ENCODE measurements around the gene KBTBD3.
A peak's percentile ranks its signal among the peaks of the same experiment; 100 is the strongest.

The KBTBD3 gene

GRCh38 chr11:106076919-106077608 lies at the start of gene KBTBD3:
Gene KBTBD3 (minus strand): TSS chr11:106077347. CDS start chr11:106059097, 18,250 bp downstream.
- peak; percentile 94 to 96 for DNase-seq (ENCODE audit: low read depth in 2 of 2)

GRCh38 chr11:106121570-106122320 lies 44.6 kb upstream of the KBTBD3 start:
- DNase-seq (ENCODE audit: low read depth in 2 of 2) = no peak

GRCh38 chr11:106105986-106106385 lies 28.8 kb upstream of the KBTBD3 start:
- DNase-seq (ENCODE audit: low read depth in 2 of 2) = no peak

GRCh38 chr11:106101819-106102218 lies 24.7 kb upstream of the KBTBD3 start:
- DNase-seq (ENCODE audit: low read depth in 2 of 2) = no peak

- DNase-seq (ENCODE audit: low read depth in 2 of 2) = no peak
These were observed 24.2 kb upstream of the KBTBD3 start for GRCh38 chr11:106101370-106101769.

GRCh38 chr11:106098893-106099553 lies 21.9 kb upstream of the KBTBD3 start:
- no peak for DNase-seq (ENCODE audit: low read depth in 2 of 2)

- DNase-seq (ENCODE audit: low read depth in 2 of 2) = no peak
These were observed 15.3 kb upstream of the KBTBD3 start for GRCh38 chr11:106092446-106092845.

GRCh38 chr11:106091480-106092123 lies 14.5 kb upstream of the KBTBD3 start:
- no peak for DNase-seq (ENCODE audit: low read depth in 2 of 2)

- no peak for DNase-seq (ENCODE audit: low read depth in 2 of 2)
These were observed 11.7 kb upstream of the KBTBD3 start for GRCh38 chr11:106088896-106089295.

- DNase-seq (ENCODE audit: low read depth in 2 of 2) = no peak
These were observed 10.8 kb upstream of the KBTBD3 start for GRCh38 chr11:106087815-106088435.

- no peak for DNase-seq (ENCODE audit: low read depth in 2 of 2)
These were observed 9.7 kb upstream of the KBTBD3 start for GRCh38 chr11:106086850-106087249.

- DNase-seq (ENCODE audit: low read depth in 2 of 2) = no peak
These were observed 9.0 kb upstream of the KBTBD3 start for GRCh38 chr11:106086135-106086534.

GRCh38 chr11:106082096-106082495 lies 4.9 kb upstream of the KBTBD3 start:
- no peak for DNase-seq (ENCODE audit: low read depth in 2 of 2)

GRCh38 chr11:106077609-106078455 lies 685 bp upstream of the KBTBD3 start, which contains the start of gene AASDHPPT:
Gene AASDHPPT (plus strand): TSS chr11:106077662. CDS start chr11:106077711, 49 bp downstream.
- DNase-seq (ENCODE audit: low read depth in 2 of 2) = peak in 1 of 2 donors; percentile 16

GRCh38 chr11:106076171-106076918 lies 802 bp downstream of the KBTBD3 start:
- DNase-seq (ENCODE audit: low read depth in 2 of 2) = no peak

GRCh38 chr11:106072804-106073203 lies 4.3 kb downstream of the KBTBD3 start:
- DNase-seq (ENCODE audit: low read depth in 2 of 2) = no peak

GRCh38 chr11:106070606-106071005 lies 6.5 kb downstream of the KBTBD3 start:
- DNase-seq (ENCODE audit: low read depth in 2 of 2) = no peak

GRCh38 chr11:106063009-106063408 lies 14.1 kb downstream of the KBTBD3 start:
- DNase-seq (ENCODE audit: low read depth in 2 of 2) = no peak

GRCh38 chr11:106061954-106062949 lies 14.9 kb downstream of the KBTBD3 start:
- DNase-seq (ENCODE audit: low read depth in 2 of 2) = no peak
